Prostate gland (tissue), 2 donors: ENCODE measurements around the gene DPYSL3.

ENCODE experiments used
- CTCF ChIP-seq, 4 experiments: fragments of 200-600 bp in 2 of 4; fragments of 450-650 bp in 2 of 4; sonication (generic) in 2 of 4; IDR thresholded peaks; 1 replicate in 3 of 4; 2 replicates in 1 of 4; pipeline ENCODE4 v1.5.1; 2016 to 2019; ENCODE audit warnings: antibody characterized with exemption in 4 of 4, mild to moderate bottlenecking in 2 of 4, moderate library complexity in 2 of 4
- POLR2A ChIP-seq: fragments of 450-650 bp; IDR thresholded peaks from one replicate; pipeline ENCODE4 v1.6.1; 2016; ENCODE audit warnings: antibody characterized with exemption, mild to moderate bottlenecking

GRCh38 chr5:147360816-147361215 is 149.1 kb downstream of the DPYSL3 start:
- TF ChIP-seq CTCF (IDR thresholded peaks at IDR 0.05) (no peak), POLR2A (no peak)
